ENCODE measurements around the gene IRX3.

DNA sequence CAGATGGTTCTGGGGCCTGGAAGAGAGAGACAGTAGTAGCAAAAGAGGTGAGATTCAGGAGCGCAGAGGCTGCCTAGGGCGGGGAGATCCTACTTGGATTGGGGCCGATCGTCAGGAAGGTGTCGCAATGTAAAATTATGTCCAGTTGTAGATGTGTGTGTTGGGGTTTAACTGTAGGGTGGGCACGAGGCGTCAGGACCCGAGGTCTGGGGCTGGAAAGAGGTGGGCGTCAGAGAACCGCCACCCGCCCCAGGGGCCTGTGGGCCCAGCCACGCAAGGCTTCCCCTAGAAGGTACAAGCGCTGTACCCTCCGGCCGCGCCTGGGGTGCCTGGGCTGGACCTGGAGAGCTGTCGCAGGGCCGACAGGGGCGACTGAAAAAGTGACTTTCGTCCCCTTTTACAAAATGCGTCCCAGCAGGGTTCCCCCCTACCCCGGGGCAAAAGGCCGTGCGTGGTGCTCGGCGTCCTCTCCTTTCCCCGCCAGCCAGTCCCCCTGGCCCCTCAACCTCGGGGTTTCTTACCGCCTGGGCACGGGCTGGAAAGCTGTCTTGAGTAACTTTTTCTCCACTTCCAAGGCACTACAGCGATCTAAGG is 2.8 kb downstream of the IRX3 start:
- TF ChIP-seq POLR2A (IDR thresholded peaks at IDR 0.05): no peak
- TF ChIP-seq, protein P1, sequence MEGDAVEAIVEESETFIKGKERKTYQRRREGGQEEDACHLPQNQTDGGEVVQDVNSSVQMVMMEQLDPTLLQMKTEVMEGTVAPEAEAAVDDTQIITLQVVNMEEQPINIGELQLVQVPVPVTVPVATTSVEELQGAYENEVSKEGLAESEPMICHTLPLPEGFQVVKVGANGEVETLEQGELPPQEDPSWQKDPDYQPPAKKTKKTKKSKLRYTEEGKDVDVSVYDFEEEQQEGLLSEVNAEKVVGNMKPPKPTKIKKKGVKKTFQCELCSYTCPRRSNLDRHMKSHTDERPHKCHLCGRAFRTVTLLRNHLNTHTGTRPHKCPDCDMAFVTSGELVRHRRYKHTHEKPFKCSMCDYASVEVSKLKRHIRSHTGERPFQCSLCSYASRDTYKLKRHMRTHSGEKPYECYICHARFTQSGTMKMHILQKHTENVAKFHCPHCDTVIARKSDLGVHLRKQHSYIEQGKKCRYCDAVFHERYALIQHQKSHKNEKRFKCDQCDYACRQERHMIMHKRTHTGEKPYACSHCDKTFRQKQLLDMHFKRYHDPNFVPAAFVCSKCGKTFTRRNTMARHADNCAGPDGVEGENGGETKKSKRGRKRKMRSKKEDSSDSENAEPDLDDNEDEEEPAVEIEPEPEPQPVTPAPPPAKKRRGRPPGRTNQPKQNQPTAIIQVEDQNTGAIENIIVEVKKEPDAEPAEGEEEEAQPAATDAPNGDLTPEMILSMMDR (IDR thresholded peaks at IDR 0.05): no peak

Data from breast epithelium (tissue), 3 donors.